Thyroid gland (tissue), 4 donors: Measurements from ENCODE around the gene KRT5.

ENCODE experiments used
- POLR2A ChIP-seq, 2 donors: fragments of 450-650 bp; IDR thresholded peaks; one replicate each; pipeline ENCODE4 v1.6.1; 2017; ENCODE audit warnings: antibody characterized with exemption in 2 of 2, mild to moderate bottlenecking in 2 of 2, moderate library complexity in 1 of 2
- TF ChIP-seq, protein P1 (sequence below), 6 experiments: fragments of 200-600 bp in 3 of 6; fragments of 450-650 bp in 3 of 6; sonication (generic) in 3 of 6; IDR thresholded peaks; one replicate each; pipeline ENCODE4 v1.5.1; 2016 to 2019; ENCODE audit warnings: antibody characterized with exemption in 6 of 6, mild to moderate bottlenecking in 2 of 6, inconsistent platforms in 1 of 6, moderate library complexity in 1 of 6

DNA sequence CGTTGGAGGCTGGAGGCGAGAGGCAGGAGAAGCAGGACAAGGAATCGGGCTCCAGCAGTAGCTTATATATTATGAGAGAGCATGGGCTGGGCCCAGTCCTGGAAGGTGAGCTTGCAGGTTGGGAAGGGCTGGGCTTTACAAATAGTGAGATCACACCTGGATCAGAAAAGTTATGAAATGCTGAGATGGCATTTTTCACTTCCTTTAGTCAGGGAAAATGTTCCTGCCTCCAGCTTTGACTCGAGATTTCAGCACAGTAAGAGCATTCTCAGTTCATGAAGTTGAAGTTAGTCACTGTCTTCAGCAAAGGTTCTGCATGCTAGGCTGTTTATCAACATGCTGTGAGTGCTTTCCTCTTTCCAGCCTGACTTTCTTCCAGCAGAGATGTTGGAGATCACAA, 46.4 kb downstream of the KRT5 start, which contains the start of gene KRT6C:
- no peak for TF ChIP-seq POLR2A (IDR thresholded peaks at IDR 0.05)
- TF ChIP-seq, protein P1, sequence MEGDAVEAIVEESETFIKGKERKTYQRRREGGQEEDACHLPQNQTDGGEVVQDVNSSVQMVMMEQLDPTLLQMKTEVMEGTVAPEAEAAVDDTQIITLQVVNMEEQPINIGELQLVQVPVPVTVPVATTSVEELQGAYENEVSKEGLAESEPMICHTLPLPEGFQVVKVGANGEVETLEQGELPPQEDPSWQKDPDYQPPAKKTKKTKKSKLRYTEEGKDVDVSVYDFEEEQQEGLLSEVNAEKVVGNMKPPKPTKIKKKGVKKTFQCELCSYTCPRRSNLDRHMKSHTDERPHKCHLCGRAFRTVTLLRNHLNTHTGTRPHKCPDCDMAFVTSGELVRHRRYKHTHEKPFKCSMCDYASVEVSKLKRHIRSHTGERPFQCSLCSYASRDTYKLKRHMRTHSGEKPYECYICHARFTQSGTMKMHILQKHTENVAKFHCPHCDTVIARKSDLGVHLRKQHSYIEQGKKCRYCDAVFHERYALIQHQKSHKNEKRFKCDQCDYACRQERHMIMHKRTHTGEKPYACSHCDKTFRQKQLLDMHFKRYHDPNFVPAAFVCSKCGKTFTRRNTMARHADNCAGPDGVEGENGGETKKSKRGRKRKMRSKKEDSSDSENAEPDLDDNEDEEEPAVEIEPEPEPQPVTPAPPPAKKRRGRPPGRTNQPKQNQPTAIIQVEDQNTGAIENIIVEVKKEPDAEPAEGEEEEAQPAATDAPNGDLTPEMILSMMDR (IDR thresholded peaks at IDR 0.05) = no peak
